ENCODE data around the gene HSD17B11.
"Not testable (repeated sequence)": the region's sequence is repeated elsewhere in the genome, so short reads cannot be mapped to it uniquely, and the experiment has no call there.

Gene HSD17B11

DNA sequence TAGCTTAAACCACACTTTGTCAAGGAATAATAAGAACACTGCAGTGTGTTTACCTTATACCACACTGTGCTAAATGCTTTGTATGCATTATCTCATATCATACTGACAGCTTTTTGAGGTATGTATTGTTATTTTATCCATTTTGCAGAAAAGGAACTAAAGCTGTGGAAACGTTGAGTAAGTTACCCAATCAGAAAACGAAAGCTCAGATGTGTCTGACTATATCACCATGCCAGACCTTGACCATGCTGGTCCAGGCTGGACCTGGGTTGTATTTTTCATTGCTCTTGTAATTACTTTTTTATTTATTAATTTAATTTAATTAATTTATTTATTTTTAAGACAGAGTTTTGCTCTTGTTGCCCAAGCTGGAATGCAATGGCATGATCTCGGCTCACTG, 2.1 kb downstream of the HSD17B11 start:
- FAIRE-seq (no peak), DNase-seq (ENCODE audit: insufficient read length, low spot score) (no peak)
- TF ChIP-seq, protein P1, sequence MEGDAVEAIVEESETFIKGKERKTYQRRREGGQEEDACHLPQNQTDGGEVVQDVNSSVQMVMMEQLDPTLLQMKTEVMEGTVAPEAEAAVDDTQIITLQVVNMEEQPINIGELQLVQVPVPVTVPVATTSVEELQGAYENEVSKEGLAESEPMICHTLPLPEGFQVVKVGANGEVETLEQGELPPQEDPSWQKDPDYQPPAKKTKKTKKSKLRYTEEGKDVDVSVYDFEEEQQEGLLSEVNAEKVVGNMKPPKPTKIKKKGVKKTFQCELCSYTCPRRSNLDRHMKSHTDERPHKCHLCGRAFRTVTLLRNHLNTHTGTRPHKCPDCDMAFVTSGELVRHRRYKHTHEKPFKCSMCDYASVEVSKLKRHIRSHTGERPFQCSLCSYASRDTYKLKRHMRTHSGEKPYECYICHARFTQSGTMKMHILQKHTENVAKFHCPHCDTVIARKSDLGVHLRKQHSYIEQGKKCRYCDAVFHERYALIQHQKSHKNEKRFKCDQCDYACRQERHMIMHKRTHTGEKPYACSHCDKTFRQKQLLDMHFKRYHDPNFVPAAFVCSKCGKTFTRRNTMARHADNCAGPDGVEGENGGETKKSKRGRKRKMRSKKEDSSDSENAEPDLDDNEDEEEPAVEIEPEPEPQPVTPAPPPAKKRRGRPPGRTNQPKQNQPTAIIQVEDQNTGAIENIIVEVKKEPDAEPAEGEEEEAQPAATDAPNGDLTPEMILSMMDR (IDR thresholded peaks at IDR 0.05; ENCODE audit: insufficient read depth, missing control alignments), result no peak

DNA sequence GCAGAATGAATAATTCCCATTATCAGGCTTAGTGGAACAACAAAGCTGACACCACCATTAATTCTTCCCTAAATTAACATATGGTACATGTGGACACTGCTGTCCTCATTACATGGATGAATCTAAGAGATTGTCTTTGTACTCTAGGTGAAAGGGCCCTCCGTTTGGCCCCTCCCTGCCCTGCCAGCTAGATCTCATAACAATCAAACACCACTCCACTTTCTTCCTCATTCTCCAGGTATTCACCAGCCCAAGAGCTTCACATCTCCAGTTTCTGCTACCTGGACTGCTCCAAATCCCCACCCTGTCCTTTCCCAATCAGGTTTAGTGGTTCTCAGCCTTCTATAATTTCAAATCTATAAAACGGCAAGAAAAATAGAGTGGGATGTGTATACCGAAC, 3.8 kb downstream of the HSD17B11 start:
- TF ChIP-seq, protein P1 (IDR thresholded peaks at IDR 0.05; ENCODE audit: insufficient read depth, missing control alignments), result no peak
- no peak for DNase-seq (ENCODE audit: insufficient read length, low spot score)
- no peak for FAIRE-seq

DNA sequence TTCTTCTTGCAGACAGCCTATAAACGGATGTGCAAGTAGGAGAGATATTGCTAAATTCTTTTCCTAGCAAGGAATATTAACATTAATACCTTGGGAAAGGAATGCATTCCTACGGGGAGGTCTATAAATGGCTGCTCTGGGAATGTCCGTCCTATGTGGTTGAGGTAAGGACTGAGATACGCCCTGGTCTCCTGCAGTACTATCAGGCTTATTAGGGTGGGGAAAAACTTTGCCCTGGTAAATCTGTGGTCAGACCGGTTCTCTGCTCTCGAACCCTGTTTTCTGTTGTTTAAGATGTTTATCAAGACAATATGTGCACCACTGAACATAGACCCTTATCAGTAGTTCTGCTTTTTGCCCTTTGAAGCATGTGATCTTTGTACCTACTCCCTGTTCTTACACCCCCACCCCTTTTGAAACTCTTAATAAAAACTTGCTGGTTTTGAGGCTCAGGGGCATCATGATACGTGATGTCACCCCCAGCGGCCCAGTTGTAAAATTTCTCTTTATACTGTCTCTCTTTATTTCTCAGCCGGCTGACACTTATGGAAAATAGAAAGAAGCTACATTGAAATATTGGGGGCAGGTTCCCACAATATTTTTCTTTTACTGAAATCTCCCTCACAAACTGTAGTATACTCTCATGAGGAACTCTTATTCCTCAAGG, 6.4 kb downstream of the HSD17B11 start:
- FAIRE-seq, result not testable (repeated sequence)

DNA sequence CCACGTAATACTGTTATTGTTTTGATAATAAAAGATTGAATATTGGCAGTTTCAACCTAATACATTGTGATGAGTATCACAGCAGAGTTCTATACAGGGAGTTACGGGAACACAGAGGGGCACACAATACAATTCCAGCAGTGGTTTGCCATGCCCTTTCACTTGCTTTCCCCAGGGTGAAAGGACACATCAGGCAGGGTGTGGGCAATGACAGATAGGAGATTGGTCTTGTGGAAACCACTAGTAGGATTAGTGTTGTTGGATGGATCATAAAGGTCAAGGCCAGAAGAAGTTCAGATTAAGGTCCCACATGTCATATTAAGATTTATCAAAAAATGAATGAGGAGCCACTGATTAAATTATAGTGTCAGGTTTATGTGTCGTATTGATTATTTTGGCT, 8.1 kb downstream of the HSD17B11 start:
- DNase-seq (ENCODE audit: insufficient read length, low spot score) (no peak), FAIRE-seq (no peak)
- TF ChIP-seq, protein P1 (IDR thresholded peaks at IDR 0.05; ENCODE audit: insufficient read depth, missing control alignments), result no peak

More for the DNA sequence above, 6.4 kb downstream of the HSD17B11 start:
- not testable (repeated sequence) for DNase-seq (ENCODE audit: insufficient read length, low spot score)

DNA sequence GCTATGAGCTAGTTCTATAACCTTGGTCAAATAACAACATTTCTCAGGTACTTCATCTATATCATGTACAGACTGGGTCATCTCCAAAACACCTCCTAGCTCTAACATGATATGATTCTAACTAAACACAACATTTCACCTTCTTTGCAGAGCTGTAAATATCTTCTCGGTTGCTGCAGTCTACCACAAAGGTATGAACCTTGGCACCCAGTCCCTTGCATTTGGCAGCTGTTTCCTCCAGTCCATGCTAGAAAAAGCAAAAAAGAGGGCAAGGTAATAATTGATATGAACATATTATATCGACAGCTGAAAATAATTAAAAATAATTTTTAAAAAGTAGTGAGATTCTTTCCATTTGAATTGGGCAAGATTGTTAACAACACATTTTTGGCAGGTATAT, 8.9 kb downstream of the HSD17B11 start:
- DNase-seq (ENCODE audit: insufficient read length, low spot score) (no peak), FAIRE-seq (no peak)
- TF ChIP-seq, protein P1 (IDR thresholded peaks at IDR 0.05; ENCODE audit: insufficient read depth, missing control alignments), result no peak

DNA sequence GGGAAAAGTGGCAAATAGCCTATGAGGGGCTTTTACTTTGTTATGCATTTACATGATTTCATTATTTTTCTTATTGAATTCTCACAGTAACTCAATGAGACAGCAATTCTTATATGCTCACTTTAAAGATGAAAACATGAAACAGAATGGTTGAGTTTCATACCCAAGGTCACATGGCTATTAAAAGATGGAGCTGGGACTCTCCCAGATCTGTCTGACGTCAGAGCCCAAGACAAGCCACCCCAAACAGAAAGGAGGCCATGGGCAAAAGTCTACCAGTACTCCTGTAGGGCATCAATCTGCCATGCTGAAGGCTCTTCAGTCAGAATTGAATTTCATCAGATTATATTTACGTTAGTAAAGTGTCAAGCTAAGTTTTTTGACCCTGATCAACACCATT, 13.2 kb downstream of the HSD17B11 start:
- no peak for DNase-seq (ENCODE audit: insufficient read length, low spot score)
- no peak for FAIRE-seq
- TF ChIP-seq, protein P1 (IDR thresholded peaks at IDR 0.05; ENCODE audit: insufficient read depth, missing control alignments), result no peak

DNA sequence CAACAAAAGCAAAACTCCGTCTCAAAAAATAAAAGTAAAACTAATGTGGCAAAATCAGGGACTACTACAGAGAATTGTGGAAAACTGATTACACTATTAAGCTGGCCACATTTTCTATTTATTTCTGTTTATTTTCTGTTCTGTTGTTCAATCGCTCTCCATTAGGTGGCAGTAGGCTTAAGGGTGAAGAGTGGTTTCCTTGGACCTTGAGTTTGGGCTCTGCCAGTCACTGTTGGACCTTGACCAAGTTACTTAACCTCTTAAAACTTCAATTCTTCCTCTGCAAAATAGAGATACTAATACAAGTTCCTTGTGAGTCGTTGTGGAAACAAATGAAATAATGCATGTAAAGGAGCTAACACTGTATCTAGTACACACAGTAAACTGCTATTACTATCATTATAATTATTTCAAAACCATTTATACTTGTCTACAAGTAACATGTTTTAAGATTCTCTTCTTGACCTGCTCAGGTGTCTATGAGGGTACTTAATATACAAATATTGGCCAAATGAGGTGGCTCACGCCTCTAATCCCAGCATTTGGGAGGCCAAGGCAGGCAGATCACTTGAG, 15.2 kb downstream of the HSD17B11 start:
- FAIRE-seq (no peak), DNase-seq (ENCODE audit: insufficient read length, low spot score) (no peak)
- TF ChIP-seq, protein P1 (IDR thresholded peaks at IDR 0.05; ENCODE audit: insufficient read depth, missing control alignments), result peak; percentile 75

Data from D721Med (cell line).